ENCODE data around the gene ABHD6.
"Not testable (repeated sequence)": the region's sequence is repeated elsewhere in the genome, so short reads cannot be mapped to it uniquely, and the experiment has no call there.

ABHD6 gene

DNA sequence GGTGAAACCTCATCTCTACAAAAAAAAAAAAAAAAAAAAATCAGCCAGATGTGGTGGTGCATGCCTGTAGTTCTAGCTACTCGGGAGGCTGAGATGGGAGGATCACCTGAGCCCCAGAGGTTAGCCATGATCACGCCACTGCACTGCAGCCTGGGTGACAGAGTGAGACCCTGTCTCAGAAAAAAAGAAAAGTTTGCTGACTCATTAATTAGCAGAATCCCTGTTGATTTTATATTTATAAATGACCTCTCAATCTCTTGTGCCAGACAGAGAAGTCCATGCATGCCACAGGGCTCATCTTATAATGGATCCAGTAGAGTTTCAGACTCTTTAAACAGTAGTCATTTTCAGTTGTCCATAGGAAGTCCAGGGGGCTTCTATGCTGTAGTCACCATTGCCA, 32.9 kb downstream of the ABHD6 start:
- no peak overlapping the region for H3K27ac ChIP-seq
- TF ChIP-seq ZFX (IDR thresholded peaks at IDR 0.05), result no peak
- TF ChIP-seq, protein P1, sequence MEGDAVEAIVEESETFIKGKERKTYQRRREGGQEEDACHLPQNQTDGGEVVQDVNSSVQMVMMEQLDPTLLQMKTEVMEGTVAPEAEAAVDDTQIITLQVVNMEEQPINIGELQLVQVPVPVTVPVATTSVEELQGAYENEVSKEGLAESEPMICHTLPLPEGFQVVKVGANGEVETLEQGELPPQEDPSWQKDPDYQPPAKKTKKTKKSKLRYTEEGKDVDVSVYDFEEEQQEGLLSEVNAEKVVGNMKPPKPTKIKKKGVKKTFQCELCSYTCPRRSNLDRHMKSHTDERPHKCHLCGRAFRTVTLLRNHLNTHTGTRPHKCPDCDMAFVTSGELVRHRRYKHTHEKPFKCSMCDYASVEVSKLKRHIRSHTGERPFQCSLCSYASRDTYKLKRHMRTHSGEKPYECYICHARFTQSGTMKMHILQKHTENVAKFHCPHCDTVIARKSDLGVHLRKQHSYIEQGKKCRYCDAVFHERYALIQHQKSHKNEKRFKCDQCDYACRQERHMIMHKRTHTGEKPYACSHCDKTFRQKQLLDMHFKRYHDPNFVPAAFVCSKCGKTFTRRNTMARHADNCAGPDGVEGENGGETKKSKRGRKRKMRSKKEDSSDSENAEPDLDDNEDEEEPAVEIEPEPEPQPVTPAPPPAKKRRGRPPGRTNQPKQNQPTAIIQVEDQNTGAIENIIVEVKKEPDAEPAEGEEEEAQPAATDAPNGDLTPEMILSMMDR (conservative IDR thresholded peaks at IDR 0.05), result no peak

DNA sequence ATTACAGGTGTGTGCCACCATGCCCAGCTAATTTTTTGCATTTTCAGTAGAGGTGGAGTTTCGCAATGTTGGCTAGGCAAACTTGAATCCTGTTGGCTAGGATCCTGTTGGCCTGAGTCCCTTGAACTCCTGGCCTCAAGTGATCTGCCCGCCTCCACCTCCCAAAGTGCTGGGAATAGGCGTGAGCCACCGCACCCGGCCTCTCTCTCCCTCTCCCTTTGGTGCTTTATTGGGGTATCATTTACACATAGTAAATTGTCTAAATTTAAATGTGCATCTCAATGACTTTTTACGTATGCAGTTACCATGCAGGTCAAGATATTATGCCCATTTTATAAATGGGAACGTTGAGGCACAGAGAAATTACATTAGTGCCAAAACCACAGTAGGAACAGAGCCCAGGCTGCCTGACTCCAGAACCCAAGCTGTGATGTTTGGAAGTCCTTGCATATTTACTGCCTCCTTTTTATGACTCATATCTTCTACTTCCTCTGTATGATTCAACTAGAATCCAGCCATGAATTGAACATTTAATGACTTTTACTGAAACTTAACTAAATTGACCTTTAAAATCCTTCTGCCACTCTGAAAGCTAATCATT, 34.4 kb downstream of the ABHD6 start:
- TF ChIP-seq, protein P1 (conservative IDR thresholded peaks at IDR 0.05), result no peak
- no peak for TF ChIP-seq ZFX (IDR thresholded peaks at IDR 0.05)
- peak overlapping the region; percentile 37 for H3K27ac ChIP-seq

GRCh38 chr3:58272891-58273290, 35.3 kb downstream of the ABHD6 start:
- no peak overlapping the region for H3K27ac ChIP-seq
- TF ChIP-seq ZFX (IDR thresholded peaks at IDR 0.05), result no peak
- TF ChIP-seq, protein P1 (conservative IDR thresholded peaks at IDR 0.05), result no peak

DNA sequence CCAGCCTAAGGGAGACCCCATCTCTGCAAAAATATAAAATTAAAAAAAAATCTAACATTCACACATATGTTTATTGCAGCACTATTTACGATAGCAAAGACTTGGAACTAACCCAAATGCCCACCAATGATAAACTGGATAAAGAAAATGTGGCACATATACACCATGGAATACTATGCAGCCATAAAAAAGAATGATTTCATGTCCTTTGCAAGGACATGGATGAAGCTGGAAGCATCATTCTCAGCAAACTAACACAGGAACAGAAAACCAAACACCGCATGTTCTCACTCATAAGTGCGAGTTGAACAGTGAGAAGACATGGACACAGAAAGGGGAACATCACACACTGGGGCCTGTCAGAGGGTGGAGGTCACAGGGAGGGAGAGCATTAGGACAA, 35.8 kb downstream of the ABHD6 start:
- H3K27ac ChIP-seq, result not testable (repeated sequence)

GRCh38 chr3:58274027-58274614, 36.5 kb downstream of the ABHD6 start:
- H3K27ac ChIP-seq, result no peak overlapping the region
- no peak for TF ChIP-seq ZFX (IDR thresholded peaks at IDR 0.05)
- TF ChIP-seq, protein P1 (conservative IDR thresholded peaks at IDR 0.05), result no peak

DNA sequence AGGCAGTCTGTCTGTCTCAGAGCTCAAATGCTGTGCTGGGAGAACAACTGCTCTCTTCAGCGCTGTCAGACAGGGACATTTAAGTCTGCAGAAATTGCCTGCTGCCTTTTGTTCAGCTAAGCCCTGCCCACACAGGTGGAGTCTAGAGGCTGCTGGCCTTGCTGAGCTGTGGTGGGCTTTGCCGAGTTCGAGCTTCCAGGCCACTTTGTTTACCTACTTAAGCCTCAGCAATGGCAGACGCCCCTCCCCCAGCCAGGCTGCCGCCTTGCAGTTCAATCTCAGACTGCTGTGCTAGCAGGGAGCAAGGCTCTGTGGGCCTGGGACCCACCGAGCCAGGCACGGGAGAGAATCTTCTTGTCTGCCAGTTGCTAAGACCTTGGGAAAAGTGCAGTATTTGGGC, 43.5 kb downstream of the ABHD6 start:
- no peak overlapping the region for H3K27ac ChIP-seq
- TF ChIP-seq, protein P1 (conservative IDR thresholded peaks at IDR 0.05), result no peak
- no peak for TF ChIP-seq ZFX (IDR thresholded peaks at IDR 0.05)

GRCh38 chr3:58285334-58285733, 47.7 kb downstream of the ABHD6 start:
- TF ChIP-seq ZFX (IDR thresholded peaks at IDR 0.05), result no peak
- TF ChIP-seq, protein P1 (conservative IDR thresholded peaks at IDR 0.05), result no peak

DNA sequence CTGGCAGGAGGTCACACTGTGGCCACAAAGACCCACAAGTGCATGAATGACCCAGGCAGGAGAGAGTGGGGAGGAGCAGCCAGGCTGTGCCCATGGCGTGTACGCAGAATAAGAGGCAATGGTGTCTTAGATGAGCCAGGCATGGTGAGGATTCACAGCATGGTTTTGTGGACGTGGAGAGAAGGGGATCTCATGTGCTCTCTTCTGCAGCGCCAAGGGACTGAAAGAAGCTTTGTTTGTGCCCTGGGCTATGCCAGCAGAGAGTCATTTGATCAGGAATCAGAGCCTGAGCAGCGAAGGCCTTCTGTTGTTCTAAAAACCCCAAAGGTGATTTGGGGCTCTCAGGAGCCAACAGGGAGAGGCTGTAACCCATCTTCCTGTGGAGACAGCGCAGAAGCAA, 49.8 kb downstream of the ABHD6 start:
- no peak overlapping the region for H3K27ac ChIP-seq
- TF ChIP-seq, protein P1 (conservative IDR thresholded peaks at IDR 0.05), result no peak
- no peak for TF ChIP-seq ZFX (IDR thresholded peaks at IDR 0.05)

More at GRCh38 chr3:58285334-58285733, 47.7 kb downstream of the ABHD6 start:
- no peak overlapping the region for H3K27ac ChIP-seq

All from C4-2B (cell line).